Measurements from ENCODE around the gene SIL1. TPM values are rescaled to one million over a fixed set of nuclear protein-coding genes. Genes with fewer than 3 reads are reported as not detected.
"Not testable (repeated sequence)": the region's sequence is repeated elsewhere in the genome, so short reads cannot be mapped to it uniquely, and the experiment has no call there.

The SIL1 gene
- total and polyA plus RNA-seq, 2 donors (not counting 1 experiment from before 2014, with no cell fraction given), result 66.4 to 85.5 TPM

DNA sequence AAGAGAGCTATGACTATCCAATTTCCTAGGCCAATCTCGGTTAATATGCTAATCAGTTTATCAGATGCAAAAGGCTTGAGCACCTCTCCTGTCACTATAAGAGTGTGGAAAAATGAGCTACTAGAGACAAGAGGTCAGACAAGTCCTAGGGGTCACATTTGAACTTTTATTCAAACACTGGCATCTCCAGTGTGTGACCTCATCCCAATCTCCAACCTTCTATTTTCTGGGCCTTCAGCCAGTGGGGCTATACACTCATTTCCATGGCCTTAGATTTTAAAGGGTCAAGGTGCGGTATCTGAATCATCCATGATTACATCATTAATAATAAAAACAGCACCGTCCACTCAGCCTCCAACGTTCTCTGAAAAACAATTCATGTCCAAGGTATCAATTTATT, 183.4 kb downstream of the SIL1 start:
- H3K36me3 ChIP-seq (ENCODE audit: control insufficient read depth, insufficient read depth, low read length), result no peaks in the 10 kb centered on the region
- no peak overlapping the region for H3K27ac ChIP-seq (ENCODE audit: insufficient read depth, low read length)
- TF ChIP-seq EZH2 (IDR thresholded peaks at IDR 0.05; ENCODE audit: low read length, missing control alignments), result no peak
- TF ChIP-seq, protein P1, sequence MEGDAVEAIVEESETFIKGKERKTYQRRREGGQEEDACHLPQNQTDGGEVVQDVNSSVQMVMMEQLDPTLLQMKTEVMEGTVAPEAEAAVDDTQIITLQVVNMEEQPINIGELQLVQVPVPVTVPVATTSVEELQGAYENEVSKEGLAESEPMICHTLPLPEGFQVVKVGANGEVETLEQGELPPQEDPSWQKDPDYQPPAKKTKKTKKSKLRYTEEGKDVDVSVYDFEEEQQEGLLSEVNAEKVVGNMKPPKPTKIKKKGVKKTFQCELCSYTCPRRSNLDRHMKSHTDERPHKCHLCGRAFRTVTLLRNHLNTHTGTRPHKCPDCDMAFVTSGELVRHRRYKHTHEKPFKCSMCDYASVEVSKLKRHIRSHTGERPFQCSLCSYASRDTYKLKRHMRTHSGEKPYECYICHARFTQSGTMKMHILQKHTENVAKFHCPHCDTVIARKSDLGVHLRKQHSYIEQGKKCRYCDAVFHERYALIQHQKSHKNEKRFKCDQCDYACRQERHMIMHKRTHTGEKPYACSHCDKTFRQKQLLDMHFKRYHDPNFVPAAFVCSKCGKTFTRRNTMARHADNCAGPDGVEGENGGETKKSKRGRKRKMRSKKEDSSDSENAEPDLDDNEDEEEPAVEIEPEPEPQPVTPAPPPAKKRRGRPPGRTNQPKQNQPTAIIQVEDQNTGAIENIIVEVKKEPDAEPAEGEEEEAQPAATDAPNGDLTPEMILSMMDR (conservative IDR thresholded peaks at IDR 0.05 in 1 of 2, IDR thresholded peaks at IDR 0.05 in 1 of 2; ENCODE audit: low read depth in 1 of 2, low read length in 2 of 2), result no peak
- no peaks in the 10 kb centered on the region for H3K27me3 ChIP-seq (ENCODE audit: control insufficient read depth, insufficient read depth, low read length)
- no peak overlapping the region for H3K4me3 ChIP-seq (replicated peaks in 1 of 4; ENCODE audit: control extremely low read depth in 1 of 4, insufficient read depth in 1 of 4, low read depth in 3 of 4, low read length in 4 of 4)
- H3K4me2 ChIP-seq (ENCODE audit: extremely low read depth, insufficient read depth, low read length), result peak overlapping the region; percentile 59
- peaks cover 4% of the 10 kb centered on the region for H3K4me1 ChIP-seq (ENCODE audit: control insufficient read depth, extremely low read depth, insufficient read depth, low read length)
- H4K20me1 ChIP-seq (ENCODE audit: control insufficient read depth, extremely low read depth, insufficient read depth, low read length), result no peaks in the 10 kb centered on the region
- no peak overlapping the region for H2AFZ ChIP-seq (ENCODE audit: low read length)
- no peak overlapping the region for H3K9ac ChIP-seq (ENCODE audit: insufficient read depth, low read length)
- H3K79me2 ChIP-seq (ENCODE audit: control insufficient read depth, insufficient read depth, low read length), result no peaks in the 10 kb centered on the region
- H3K9me3 ChIP-seq (ENCODE audit: control insufficient read depth, insufficient read depth, low read depth, low read length), result no peaks in the 10 kb centered on the region
- peak; percentile 84 to 91 for DNase-seq (ENCODE audit: low read depth in 2 of 2)

DNA sequence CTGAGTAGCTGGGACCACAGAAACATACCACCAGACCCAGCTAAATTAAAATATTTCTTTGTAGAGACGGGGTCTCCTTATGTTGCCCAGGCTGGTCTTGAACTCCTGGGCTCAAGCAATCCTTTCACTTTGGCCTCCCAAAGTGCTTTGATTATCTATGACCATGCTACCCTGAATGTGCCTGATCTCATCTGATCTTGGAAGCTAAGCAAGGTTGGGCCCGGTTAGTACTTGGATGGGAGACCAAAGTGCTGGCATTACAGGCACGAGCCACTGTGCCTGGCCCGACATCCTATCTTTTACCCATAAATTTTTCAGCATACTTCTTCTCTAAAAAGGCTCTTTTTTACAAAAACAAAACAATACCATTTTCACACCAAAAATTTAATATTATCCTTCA, 186.0 kb downstream of the SIL1 start:
- H3K36me3 ChIP-seq (ENCODE audit: control insufficient read depth, insufficient read depth, low read length), result no peaks in the 10 kb centered on the region
- no peak overlapping the region for H2AFZ ChIP-seq (ENCODE audit: low read length)
- no peak overlapping the region for H3K27ac ChIP-seq (ENCODE audit: insufficient read depth, low read length)
- TF ChIP-seq, protein P1 (conservative IDR thresholded peaks at IDR 0.05 in 1 of 2, IDR thresholded peaks at IDR 0.05 in 1 of 2; ENCODE audit: low read depth in 1 of 2, low read length in 2 of 2), result no peak
- no peak for TF ChIP-seq EZH2 (IDR thresholded peaks at IDR 0.05; ENCODE audit: low read length, missing control alignments)
- no peaks in the 10 kb centered on the region for H3K79me2 ChIP-seq (ENCODE audit: control insufficient read depth, insufficient read depth, low read length)
- H3K4me3 ChIP-seq (replicated peaks in 1 of 4; ENCODE audit: control extremely low read depth in 1 of 4, insufficient read depth in 1 of 4, low read depth in 3 of 4, low read length in 4 of 4), result no peak overlapping the region
- H4K20me1 ChIP-seq (ENCODE audit: control insufficient read depth, extremely low read depth, insufficient read depth, low read length), result no peaks in the 10 kb centered on the region
- H3K9ac ChIP-seq (ENCODE audit: insufficient read depth, low read length), result no peak overlapping the region
- DNase-seq (ENCODE audit: low read depth in 2 of 2), result no peak
- H3K27me3 ChIP-seq (ENCODE audit: control insufficient read depth, insufficient read depth, low read length), result no peaks in the 10 kb centered on the region
- no peak overlapping the region for H3K4me2 ChIP-seq (ENCODE audit: extremely low read depth, insufficient read depth, low read length)
- H3K9me3 ChIP-seq (ENCODE audit: control insufficient read depth, insufficient read depth, low read depth, low read length), result no peaks in the 10 kb centered on the region
- H3K4me1 ChIP-seq (ENCODE audit: control insufficient read depth, extremely low read depth, insufficient read depth, low read length), result peaks cover 4% of the 10 kb centered on the region

DNA sequence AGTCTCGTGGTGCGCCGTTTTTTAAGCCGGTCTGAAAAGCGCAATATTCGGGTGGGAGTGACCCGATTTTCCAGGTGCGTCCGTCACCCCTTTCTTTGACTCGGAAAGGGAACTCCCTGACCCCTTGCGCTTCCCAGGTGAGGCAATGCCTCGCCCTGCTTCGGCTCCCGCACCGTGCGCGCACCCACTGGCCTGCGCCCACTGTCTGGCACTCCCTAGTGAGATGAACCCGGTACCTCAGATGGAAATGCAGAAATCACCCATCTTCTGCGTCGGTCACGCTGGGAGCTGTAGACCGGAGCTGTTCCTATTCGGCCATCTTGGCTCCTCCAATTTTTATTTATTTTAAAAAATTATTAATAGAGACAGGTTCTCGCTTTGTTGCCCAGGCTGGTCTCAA, 187.0 kb downstream of the SIL1 start:
- not testable (repeated sequence) for H3K4me2 ChIP-seq (ENCODE audit: extremely low read depth, insufficient read depth, low read length); H3K9ac ChIP-seq (ENCODE audit: insufficient read depth, low read length); H4K20me1 ChIP-seq (ENCODE audit: control insufficient read depth, extremely low read depth, insufficient read depth, low read length); H3K27ac ChIP-seq (ENCODE audit: insufficient read depth, low read length); H3K9me3 ChIP-seq (ENCODE audit: control insufficient read depth, insufficient read depth, low read depth, low read length); H3K27me3 ChIP-seq (ENCODE audit: control insufficient read depth, insufficient read depth, low read length); H3K79me2 ChIP-seq (ENCODE audit: control insufficient read depth, insufficient read depth, low read length); H3K36me3 ChIP-seq (ENCODE audit: control insufficient read depth, insufficient read depth, low read length); H3K4me3 ChIP-seq (replicated peaks in 1 of 4; ENCODE audit: control extremely low read depth in 1 of 4, insufficient read depth in 1 of 4, low read depth in 3 of 4, low read length in 4 of 4); H3K4me1 ChIP-seq (ENCODE audit: control insufficient read depth, extremely low read depth, insufficient read depth, low read length); DNase-seq (ENCODE audit: low read depth in 2 of 2); H2AFZ ChIP-seq (ENCODE audit: low read length)

Data from fibroblast of lung (primary cell).